Measurements from ENCODE around the gene ALG8.

ALG8 gene

GRCh38 chr11:78139422-78140391 lies at the start of gene ALG8:
Gene ALG8 (minus strand): TSS chr11:78139626. CDS start chr11:78139588, 38 bp downstream.
- in situ Hi-C loops (cut with MboI; ENCODE audit: low pct_unique_long_range_greater_than_20kb, low sequenced_read_pairs, unreplicated experiment), result no loop called here
- no peak for TF ChIP-seq CTCF (IDR thresholded peaks at IDR 0.05; ENCODE audit: extremely low read depth, insufficient read depth, missing control alignments)
- DNase-seq (ENCODE audit: low spot score), result peak; percentile 96

- peak; percentile 99 for DNase-seq (ENCODE audit: low spot score)
- no peak for TF ChIP-seq CTCF (IDR thresholded peaks at IDR 0.05; ENCODE audit: extremely low read depth, insufficient read depth, missing control alignments)
- in situ Hi-C loops (cut with MboI; ENCODE audit: low pct_unique_long_range_greater_than_20kb, low sequenced_read_pairs, unreplicated experiment), result no loop called here
Measured at GRCh38 chr11:78188286-78189173, 49.1 kb upstream of the ALG8 start, which contains the start of the genes KCTD21 and USP35. Gene KCTD21 (minus strand): TSS chr11:78188626. CDS start chr11:78174554, 14,072 bp downstream. Gene USP35 (plus strand): TSS chr11:78188919. CDS start chr11:78196246, 7,327 bp downstream.

GRCh38 chr11:78187366-78188285 lies 48.2 kb upstream of the ALG8 start:
- in situ Hi-C loops (cut with MboI; ENCODE audit: low pct_unique_long_range_greater_than_20kb, low sequenced_read_pairs, unreplicated experiment), result no loop called here
- DNase-seq (ENCODE audit: low spot score), result peak; percentile 80
- TF ChIP-seq CTCF (IDR thresholded peaks at IDR 0.05; ENCODE audit: extremely low read depth, insufficient read depth, missing control alignments), result no peak

- in situ Hi-C loops (cut with MboI; ENCODE audit: low pct_unique_long_range_greater_than_20kb, low sequenced_read_pairs, unreplicated experiment), result no loop called here
- no peak for TF ChIP-seq CTCF (IDR thresholded peaks at IDR 0.05; ENCODE audit: extremely low read depth, insufficient read depth, missing control alignments)
- no peak for DNase-seq (ENCODE audit: low spot score)
Measured at GRCh38 chr11:78181185-78181584, 41.8 kb upstream of the ALG8 start.

GRCh38 chr11:78180751-78181150 lies 41.3 kb upstream of the ALG8 start:
- no peak for DNase-seq (ENCODE audit: low spot score)
- TF ChIP-seq CTCF (IDR thresholded peaks at IDR 0.05; ENCODE audit: extremely low read depth, insufficient read depth, missing control alignments), result no peak
- in situ Hi-C loops (cut with MboI; ENCODE audit: low pct_unique_long_range_greater_than_20kb, low sequenced_read_pairs, unreplicated experiment), result no loop called here

All from GM13977 (cell line).